GM12878 (cell line): ENCODE results near the gene FRMD3. TPM values are rescaled to one million over a fixed set of nuclear protein-coding genes. Genes with fewer than 3 reads are reported as not detected.

Source experiments
- ATAC-seq: fragments of 200-7000 bp; cut with Tn5 transposase; 3 replicates; pipeline ENCODE4 v1.9.1; 2020; ENCODE audit warnings: mild to moderate bottlenecking, moderate library complexity
- BruUV-seq: library from RNA; stranded (reverse); fragments of 400-500 nt; replicated peaks from 2 replicates; lab custom pipeline; 2021; lab: Mats Ljungman, UMichigan
- CTCF ChIA-PET: fragments of 300-600 bp; sonication (Branson Sonifier 250); formaldehyde crosslinking; extraction: SDS; loops from one replicate; lab custom pipeline; 2021; ENCODE audit warnings: inconsistent platforms; lab: Yijun Ruan, JAX
- POLR2A ChIA-PET: fragments of 350-600 bp; formaldehyde crosslinking; extraction: SDS; loops from one replicate; lab custom pipeline; 2021; ENCODE audit warnings: inconsistent platforms; lab: Charles Lee
- RAD21 ChIA-PET: fragments of 300-600 bp; sonication (Branson Sonifier 250); formaldehyde crosslinking; loops from one replicate; lab custom pipeline; 2023; ENCODE audit warnings: antibody characterized with exemption; ENCODE audit not compliant: unreplicated experiment; lab: Charles Lee
- SMC1A ChIA-PET: fragments of 300-600 bp; sonication (Branson Sonifier 250); formaldehyde crosslinking; loops from one replicate; lab custom pipeline; 2023; ENCODE audit not compliant: unreplicated experiment, uncharacterized antibody; lab: Charles Lee
- DNase-seq: peaks from one replicate; pipeline ENCODE4 v3.0.0-alpha.2; 2011; ENCODE audit warnings: low read depth, low spot score
- FAIRE-seq: peaks from 3 replicates; lab custom pipeline; 2011; peaks lifted over from hg19 to GRCh38; lab: Jason Lieb, UNC
- H2AFZ ChIP-seq: 2 replicates; pipeline ENCODE4 v1.6.0; 2011; ENCODE audit warnings: low read depth, low read length, control low read depth; ENCODE audit not compliant: control insufficient read depth
- H3K27ac ChIP-seq: 2 replicates; pipeline ENCODE4 v1.5.1; 2011; ENCODE audit warnings: control low read depth; ENCODE audit not compliant: control insufficient read depth, insufficient read depth
- H3K27me3 ChIP-seq, 2 experiments: replicated peaks in 1 of 2; 2 replicates each; pipeline versions ENCODE4 v1.6.0 to v1.6.1; 2011; ENCODE audit warnings: low read length in 1 of 2; ENCODE audit not compliant: control insufficient read depth in 2 of 2, insufficient read depth in 2 of 2
- H3K36me3 ChIP-seq, 2 experiments: 2 replicates each; pipeline ENCODE4 v1.5.1; 2011; ENCODE audit warnings: low read length in 1 of 2; ENCODE audit not compliant: control insufficient read depth in 2 of 2, insufficient read depth in 2 of 2
- H3K4me1 ChIP-seq: 2 replicates; pipeline ENCODE4 v1.6.1; 2011; ENCODE audit warnings: mild to moderate bottlenecking, low read length, moderate library complexity, mixed read lengths; ENCODE audit not compliant: control insufficient read depth, insufficient read depth
- H3K4me2 ChIP-seq: 2 replicates; pipeline ENCODE4 v1.6.0; 2011; ENCODE audit warnings: control low read depth; ENCODE audit not compliant: control insufficient read depth, insufficient read depth
- H3K4me3 ChIP-seq: fragments of 200-600 bp; sonication (generic); 2 replicates; pipeline ENCODE4 v1.5.1; 2016
- H3K79me2 ChIP-seq: 2 replicates; pipeline ENCODE4 v1.6.0; 2011; ENCODE audit warnings: low read length; ENCODE audit not compliant: control insufficient read depth, insufficient read depth
- H3K9ac ChIP-seq: 2 replicates; pipeline ENCODE4 v1.8.0; 2011; ENCODE audit warnings: low read length, control low read depth, mixed read lengths; ENCODE audit not compliant: control insufficient read depth, insufficient read depth
- H3K9me3 ChIP-seq: replicated peaks from 3 replicates; pipeline ENCODE4 v1.5.1; 2011; ENCODE audit warnings: mild to moderate bottlenecking, low read length; ENCODE audit not compliant: control insufficient read depth, insufficient read depth
- H4K20me1 ChIP-seq: 2 replicates; pipeline ENCODE4 v1.6.0; 2011; ENCODE audit not compliant: control insufficient read depth, insufficient read depth
- CBFB ChIP-seq: IDR thresholded peaks from 2 replicates; pipeline ENCODE4 v1.6.1; 2016; ENCODE audit warnings: antibody characterized with exemption, low read depth
- CBX5 ChIP-seq: sonication (generic); IDR thresholded peaks from 2 replicates; pipeline ENCODE4 v1.6.1; 2016; ENCODE audit warnings: low read depth, moderate library complexity, mild to moderate bottlenecking, inconsistent platforms
- CUX1 ChIP-seq: IDR thresholded peaks from 2 replicates; pipeline ENCODE4 v1.6.1; 2012; ENCODE audit warnings: improper control_type of control experiment, low read depth, low read length; ENCODE audit not compliant: insufficient replicate concordance
- EED ChIP-seq: sonication (generic); IDR thresholded peaks from 2 replicates; pipeline ENCODE4 v1.6.1; 2016; ENCODE audit warnings: antibody characterized with exemption, low read depth
- NFYB ChIP-seq: IDR thresholded peaks from 2 replicates; pipeline ENCODE4 v1.6.1; 2011; ENCODE audit warnings: low read depth, mild to moderate bottlenecking, low read length, improper control_type of control experiment, moderate library complexity; ENCODE audit not compliant: insufficient read depth
- RCOR1 ChIP-seq: conservative IDR thresholded peaks from 2 replicates; pipeline ENCODE4 v1.6.1; 2012; ENCODE audit warnings: low read depth, low read length, improper control_type of control experiment
- RELB ChIP-seq: fragments of 450-650 bp; IDR thresholded peaks from 2 replicates; pipeline ENCODE4 v1.6.1; 2017; ENCODE audit warnings: low read depth, mild to moderate bottlenecking, moderate library complexity
- STAT3 ChIP-seq: IDR thresholded peaks from 2 replicates; pipeline ENCODE4 v1.6.1; 2011; ENCODE audit warnings: low read depth, low read length, improper control_type of control experiment
- TAF1 ChIP-seq: IDR thresholded peaks from 2 replicates; pipeline ENCODE4 v1.6.1; 2011; ENCODE audit warnings: mild to moderate bottlenecking, low read depth, low read length, borderline replicate concordance
- TARDBP ChIP-seq: IDR thresholded peaks from 2 replicates; pipeline ENCODE4 v1.6.1; 2016; ENCODE audit warnings: borderline replicate concordance
- WGBS: methylation state at CpG from one replicate; pipeline ENCODE4 v1.1.6; 2016; ENCODE audit warnings: low lambda C conversion rate; ENCODE audit not compliant: insufficient replicate concordance, insufficient coverage; ENCODE audit errors: missing lambda C conversion rate; 5-methylcytosine and 5-hydroxymethylcytosine counted together
- in situ Hi-C: fragments of 300-500 bp; cut with MboI; formaldehyde crosslinking; loops from 9 replicates; pipeline ENCODE4 v1.14.3; 2018; ENCODE audit warnings: mixed read lengths
- intact Hi-C: fragments of 100-400 bp; cut with micrococcal nuclease; formaldehyde crosslinking; loops from one replicate; pipeline ENCODE4 v1.14.2; 2022; ENCODE audit not compliant: unreplicated experiment
- polyA plus RNA-seq, 11 experiments: library from polyadenylated mRNA; depleted of rRNA in 4 of 11; unstranded in 6 of 11; stranded (reverse) in 5 of 11; fragments of >200 nt; fragmentation: Nextera tagmentation in 4 of 11; fragmentation: Illumina TruSeq in 1 of 11; extraction: Ambion mirVana in 4 of 11; extraction: Trizol in 1 of 11; gene quantifications; 1 replicate in 1 of 11; 2 replicates in 10 of 11; pipeline versions ENCODE4 v1.2.1 to v1.2.3, GENCODE V29; 2011 to 2016; ENCODE audit warnings: inconsistent platforms in 2 of 11, missing spikeins in 2 of 11, low read depth in 1 of 11
- total RNA-seq, 4 experiments: library from RNA; depleted of rRNA in 3 of 4; stranded (reverse); fragments of >200 nt in 3 of 4; fragmentation: Illumina TruSeq in 1 of 4; extraction: Trizol in 1 of 4; gene quantifications; 2 replicates each; pipeline versions ENCODE4 v1.2.1 to v1.2.3, GENCODE V29; 2013 to 2021
- TF ChIP-seq, protein P1 (sequence below): IDR thresholded peaks from 2 replicates; pipeline ENCODE4 v1.6.1; 2012; ENCODE audit warnings: mild to moderate bottlenecking, low read depth, low read length
- TF ChIP-seq, protein P2 (sequence below): fragments of 450-650 bp; conservative IDR thresholded peaks from 2 replicates; pipeline ENCODE4 v1.6.1; 2017; ENCODE audit warnings: mild to moderate bottlenecking, moderate library complexity

The FRMD3 gene
- total and polyA plus RNA-seq, 10 of the 15 experiments (the other 5 are each of a cell fraction or from before 2014, with no cell fraction given), result 0.04 to 0.68 (median 0.21) TPM; not detected in 1

GRCh38 chr9:83468821-83469220 is 69.4 kb downstream of the FRMD3 start:
- ChIA-PET POLR2A (no interaction called here), SMC1A (interaction anchor here (0.9 to 1.2 kb wide), 2 partner anchors 37 to 61 kb away, joined by 3 to 4 read pairs; no protein-coding TSS in a partner anchor), RAD21 (no interaction called here), CTCF (no interaction called here)
- Histone ChIP-seq H3K79me2 (no peaks in the 10 kb centered on the region), H3K9ac (no peak overlapping the region), H4K20me1 (no peaks in the 10 kb centered on the region), H3K4me1 (peaks cover 8% of the 10 kb centered on the region; the same call in 1 of the 2 replicates), H3K4me3 (no peak overlapping the region), H3K27ac (no peak overlapping the region), H3K27me3 (no peaks in the 10 kb centered on the region), H3K4me2 (no peak overlapping the region), H3K36me3 (no peaks in the 10 kb centered on the region), H3K9me3 (no peaks in the 10 kb centered on the region), H2AFZ (no peak overlapping the region)
- in situ Hi-C loops, result no loop called here
- intact Hi-C loops, result no loop called here
- WGBS, result 30% methylated on average over 3 of the region's 3 CpGs
- DNase-seq (no peak), ATAC-seq (no peak), FAIRE-seq (no peak)
- BruUV-seq, result no TSS peak
- TF ChIP-seq EED (no peak), TAF1 (no peak), RCOR1 (no peak), NFYB (no peak), CBX5 (no peak), RELB (no peak), TARDBP (no peak), CBFB (no peak), STAT3 (no peak), CUX1 (no peak)
- TF ChIP-seq, protein P1, sequence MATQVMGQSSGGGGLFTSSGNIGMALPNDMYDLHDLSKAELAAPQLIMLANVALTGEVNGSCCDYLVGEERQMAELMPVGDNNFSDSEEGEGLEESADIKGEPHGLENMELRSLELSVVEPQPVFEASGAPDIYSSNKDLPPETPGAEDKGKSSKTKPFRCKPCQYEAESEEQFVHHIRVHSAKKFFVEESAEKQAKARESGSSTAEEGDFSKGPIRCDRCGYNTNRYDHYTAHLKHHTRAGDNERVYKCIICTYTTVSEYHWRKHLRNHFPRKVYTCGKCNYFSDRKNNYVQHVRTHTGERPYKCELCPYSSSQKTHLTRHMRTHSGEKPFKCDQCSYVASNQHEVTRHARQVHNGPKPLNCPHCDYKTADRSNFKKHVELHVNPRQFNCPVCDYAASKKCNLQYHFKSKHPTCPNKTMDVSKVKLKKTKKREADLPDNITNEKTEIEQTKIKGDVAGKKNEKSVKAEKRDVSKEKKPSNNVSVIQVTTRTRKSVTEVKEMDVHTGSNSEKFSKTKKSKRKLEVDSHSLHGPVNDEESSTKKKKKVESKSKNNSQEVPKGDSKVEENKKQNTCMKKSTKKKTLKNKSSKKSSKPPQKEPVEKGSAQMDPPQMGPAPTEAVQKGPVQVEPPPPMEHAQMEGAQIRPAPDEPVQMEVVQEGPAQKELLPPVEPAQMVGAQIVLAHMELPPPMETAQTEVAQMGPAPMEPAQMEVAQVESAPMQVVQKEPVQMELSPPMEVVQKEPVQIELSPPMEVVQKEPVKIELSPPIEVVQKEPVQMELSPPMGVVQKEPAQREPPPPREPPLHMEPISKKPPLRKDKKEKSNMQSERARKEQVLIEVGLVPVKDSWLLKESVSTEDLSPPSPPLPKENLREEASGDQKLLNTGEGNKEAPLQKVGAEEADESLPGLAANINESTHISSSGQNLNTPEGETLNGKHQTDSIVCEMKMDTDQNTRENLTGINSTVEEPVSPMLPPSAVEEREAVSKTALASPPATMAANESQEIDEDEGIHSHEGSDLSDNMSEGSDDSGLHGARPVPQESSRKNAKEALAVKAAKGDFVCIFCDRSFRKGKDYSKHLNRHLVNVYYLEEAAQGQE, result no peak
- TF ChIP-seq, protein P2, sequence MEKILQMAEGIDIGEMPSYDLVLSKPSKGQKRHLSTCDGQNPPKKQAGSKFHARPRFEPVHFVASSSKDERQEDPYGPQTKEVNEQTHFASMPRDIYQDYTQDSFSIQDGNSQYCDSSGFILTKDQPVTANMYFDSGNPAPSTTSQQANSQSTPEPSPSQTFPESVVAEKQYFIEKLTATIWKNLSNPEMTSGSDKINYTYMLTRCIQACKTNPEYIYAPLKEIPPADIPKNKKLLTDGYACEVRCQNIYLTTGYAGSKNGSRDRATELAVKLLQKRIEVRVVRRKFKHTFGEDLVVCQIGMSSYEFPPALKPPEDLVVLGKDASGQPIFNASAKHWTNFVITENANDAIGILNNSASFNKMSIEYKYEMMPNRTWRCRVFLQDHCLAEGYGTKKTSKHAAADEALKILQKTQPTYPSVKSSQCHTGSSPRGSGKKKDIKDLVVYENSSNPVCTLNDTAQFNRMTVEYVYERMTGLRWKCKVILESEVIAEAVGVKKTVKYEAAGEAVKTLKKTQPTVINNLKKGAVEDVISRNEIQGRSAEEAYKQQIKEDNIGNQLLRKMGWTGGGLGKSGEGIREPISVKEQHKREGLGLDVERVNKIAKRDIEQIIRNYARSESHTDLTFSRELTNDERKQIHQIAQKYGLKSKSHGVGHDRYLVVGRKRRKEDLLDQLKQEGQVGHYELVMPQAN, result no peak
